Right atrium auricular region (tissue), 2 donors: ENCODE data around the gene SKAP1. TPM values are rescaled to one million over a fixed set of nuclear protein-coding genes. Genes with fewer than 3 reads are reported as not detected.

Experiments
- DNase-seq: peaks from one replicate; pipeline ENCODE4 v3.0.0-alpha.2; 2019; ENCODE audit warnings: low spot score
- H3K27ac ChIP-seq, 2 donors: fragments of 200-600 bp; sonication (generic); 1 replicate in 1 of 2; 2 replicates in 1 of 2; pipeline ENCODE4 v1.5.1; 2016 to 2019
- H3K27me3 ChIP-seq, 2 donors: fragments of 200-600 bp; sonication (generic); one replicate each; pipeline versions ENCODE4 v1.5.1 to v1.6.0; 2017 to 2019
- H3K36me3 ChIP-seq: fragments of 200-600 bp; sonication (generic); one replicate; pipeline ENCODE4 v1.5.1; 2016
- H3K4me1 ChIP-seq, 2 donors: fragments of 200-600 bp; sonication (generic); one replicate each; pipeline versions ENCODE4 v1.5.1 to v1.6.0; 2017 to 2019
- H3K4me3 ChIP-seq, 2 donors: fragments of 200-600 bp; sonication (generic); 1 replicate in 1 of 2; 2 replicates in 1 of 2; pipeline ENCODE4 v1.5.1; 2017 to 2019; ENCODE audit warnings: mild to moderate bottlenecking in 1 of 2, moderate library complexity in 1 of 2
- H3K9me3 ChIP-seq, 2 donors: fragments of 200-600 bp; sonication (generic); one replicate each; pipeline ENCODE4 v1.5.1; 2019
- CTCF ChIP-seq, 2 donors: fragments of 200-600 bp; sonication (generic); IDR thresholded peaks; one replicate each; pipeline ENCODE4 v1.5.1; 2019; ENCODE audit warnings: antibody characterized with exemption in 2 of 2
- total RNA-seq, 2 donors: library from RNA; depleted of rRNA; stranded (reverse); fragments of >200 nt; gene quantifications; one replicate each; pipeline ENCODE4 v1.1.0, GENCODE V29; 2016

Gene SKAP1
- total RNA-seq, 2 donors from 2014 or later: not detected

DNA sequence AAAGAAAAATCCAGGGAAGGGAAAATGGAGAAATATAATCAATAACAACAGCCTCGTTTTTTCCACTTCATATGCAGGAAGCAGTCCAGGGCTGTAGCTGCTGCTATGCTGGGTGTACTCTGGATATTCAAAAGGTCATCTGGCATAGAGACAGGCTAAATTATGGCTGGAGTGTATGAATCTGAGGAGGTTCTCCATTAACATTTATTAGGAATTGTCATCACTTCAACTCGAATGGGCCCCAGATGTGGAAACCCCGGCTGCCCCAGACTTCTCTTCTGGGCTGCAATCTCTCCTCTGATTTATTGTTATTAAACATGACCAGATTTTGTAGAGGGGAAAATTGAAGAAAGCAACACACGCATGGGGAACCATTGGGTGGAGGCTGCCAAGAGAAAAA, 33.5 kb upstream of the SKAP1 start:
- H3K4me1 ChIP-seq: no peaks in the 10 kb centered on the region
- no peak overlapping the region for H3K27ac ChIP-seq
- H3K9me3 ChIP-seq: no peaks in the 10 kb centered on the region
- no peaks in the 10 kb centered on the region for H3K36me3 ChIP-seq
- H3K27me3 ChIP-seq: no peaks in the 10 kb centered on the region
- TF ChIP-seq CTCF (IDR thresholded peaks at IDR 0.05): no peak
- no peak overlapping the region for H3K4me3 ChIP-seq
- no peak for DNase-seq

DNA sequence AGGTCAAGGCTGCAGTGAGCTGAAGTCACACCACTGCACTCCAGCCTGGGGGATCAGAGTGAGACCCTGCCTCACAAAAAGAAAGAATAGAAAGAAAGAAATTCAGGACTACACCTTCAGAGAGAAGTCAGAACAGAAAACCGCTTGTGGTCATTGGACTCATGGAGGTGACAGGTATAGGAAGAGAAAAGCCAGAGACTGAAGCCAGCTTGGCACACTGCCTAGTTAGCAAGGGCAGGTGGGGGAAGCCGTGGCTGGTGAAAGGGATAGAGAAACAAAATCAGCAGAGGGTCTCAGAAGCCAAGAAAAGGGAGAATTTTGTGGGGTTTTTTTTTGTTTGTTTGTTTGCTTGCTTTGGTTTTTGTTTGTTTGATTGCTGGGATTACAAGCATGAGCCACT, 32.9 kb upstream of the SKAP1 start:
- no peaks in the 10 kb centered on the region for H3K4me1 ChIP-seq
- no peak overlapping the region for H3K27ac ChIP-seq
- no peak overlapping the region for H3K4me3 ChIP-seq
- TF ChIP-seq CTCF (IDR thresholded peaks at IDR 0.05): no peak
- H3K9me3 ChIP-seq: no peaks in the 10 kb centered on the region
- H3K27me3 ChIP-seq: no peaks in the 10 kb centered on the region
- H3K36me3 ChIP-seq: no peaks in the 10 kb centered on the region
- DNase-seq: no peak

DNA sequence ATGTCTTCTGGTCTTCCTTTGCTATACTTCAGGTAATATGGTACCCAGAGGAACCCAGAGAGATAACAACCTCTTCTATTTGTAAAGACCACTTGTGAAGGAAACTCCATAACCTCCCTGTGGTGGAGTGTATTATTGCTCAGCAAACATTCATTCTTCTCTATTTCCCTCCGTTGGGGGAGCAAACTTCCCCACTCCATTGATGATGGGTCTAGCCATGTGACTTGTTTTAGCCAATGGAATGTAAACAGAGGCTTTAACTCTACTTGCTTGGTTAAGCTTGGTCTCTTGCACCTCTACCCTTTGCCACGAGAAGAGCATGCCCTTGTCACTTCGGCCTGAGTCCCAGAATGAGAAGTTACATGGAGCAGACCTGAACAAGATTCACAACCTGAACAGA, 30.0 kb upstream of the SKAP1 start:
- H3K27me3 ChIP-seq: no peaks in the 10 kb centered on the region
- TF ChIP-seq CTCF (IDR thresholded peaks at IDR 0.05): no peak
- H3K9me3 ChIP-seq: peaks cover 0 to 5% of the 10 kb centered on the region in 2 donors
- H3K36me3 ChIP-seq: no peaks in the 10 kb centered on the region
- no peak for DNase-seq
- peaks cover 0 to 7% of the 10 kb centered on the region in 2 donors for H3K4me1 ChIP-seq
- no peak overlapping the region for H3K27ac ChIP-seq
- no peak overlapping the region for H3K4me3 ChIP-seq

GRCh38 chr17:48459070-48459844, 29.2 kb upstream of the SKAP1 start:
- H3K9me3 ChIP-seq: peaks cover 0 to 10% of the 10 kb centered on the region in 2 donors
- DNase-seq: no peak
- no peaks in the 10 kb centered on the region for H3K36me3 ChIP-seq
- no peak overlapping the region for H3K27ac ChIP-seq
- peaks cover 0 to 7% of the 10 kb centered on the region in 2 donors for H3K4me1 ChIP-seq
- no peak for TF ChIP-seq CTCF (IDR thresholded peaks at IDR 0.05)
- no peaks in the 10 kb centered on the region for H3K27me3 ChIP-seq
- H3K4me3 ChIP-seq: no peak overlapping the region

GRCh38 chr17:48457080-48457836, 27.2 kb upstream of the SKAP1 start:
- Histone ChIP-seq H3K4me1 (peaks cover 0 to 7% of the 10 kb centered on the region in 2 donors), H3K36me3 (no peaks in the 10 kb centered on the region), H3K27me3 (no peaks in the 10 kb centered on the region), H3K4me3 (no peak overlapping the region), H3K27ac (no peak overlapping the region), H3K9me3 (peaks cover 0 to 10% of the 10 kb centered on the region in 2 donors)
- peak; percentile 84 to 93 for TF ChIP-seq CTCF (IDR thresholded peaks at IDR 0.05)
- peak; percentile 59 for DNase-seq
